ENCODE measurements around the gene FADS2.

- TF ChIP-seq CTCF (conservative IDR thresholded peaks at IDR 0.05; ENCODE audit: low read depth in 2 of 2) (no peak), POLR2AphosphoS5 (IDR thresholded peaks at IDR 0.05; ENCODE audit: low read depth) (no peak), CREB1 (CRISPR knock-in tag; IDR thresholded peaks at IDR 0.05; ENCODE audit: low read depth) (no peak), EZH2 (IDR thresholded peaks at IDR 0.05; ENCODE audit: low read depth, unreplicated experiment) (no peak), ETS1 (IDR thresholded peaks at IDR 0.05) (no peak)
Observed at GRCh38 chr11:61840371-61840770, 12.3 kb downstream of the FADS2 start.
